GM23338 (cell line): ENCODE measurements around the gene DYSF. TPM values are rescaled to one million over a fixed set of nuclear protein-coding genes. Genes with fewer than 3 reads are reported as not detected.

Experiments used
- ATAC-seq: fragments of 200-7000 bp; cut with Tn5 transposase; 3 replicates; pipeline ENCODE4 v1.9.1; 2020
- DNase-seq: peaks from one replicate; pipeline ENCODE4 v3.0.0-alpha.2; 2015; ENCODE audit warnings: low spot score
- H2AFZ ChIP-seq: fragments of 200-600 bp; sonication (generic); 2 replicates; pipeline ENCODE4 v1.8.0; 2016; ENCODE audit warnings: antibody characterized with exemption, mild to moderate bottlenecking, moderate library complexity
- H3F3A ChIP-seq: fragments of 200-600 bp; sonication (generic); replicated peaks from 2 replicates; pipeline ENCODE4 v1.8.0; 2017; ENCODE audit warnings: antibody characterized with exemption, mixed run types, low read depth
- H3K27ac ChIP-seq: fragments of 200-600 bp; sonication (generic); 2 replicates; pipeline ENCODE4 v1.6.1; 2016; ENCODE audit warnings: low read depth
- H3K27me3 ChIP-seq: fragments of 200-600 bp; sonication (generic); 2 replicates; pipeline ENCODE4 v1.8.0; 2016; ENCODE audit warnings: mild to moderate bottlenecking, mixed run types, moderate library complexity; ENCODE audit not compliant: insufficient read depth
- H3K36me3 ChIP-seq: fragments of 200-600 bp; sonication (generic); 2 replicates; pipeline ENCODE4 v1.8.0; 2016; ENCODE audit warnings: mild to moderate bottlenecking; ENCODE audit not compliant: insufficient read depth
- H3K4me1 ChIP-seq: fragments of 200-600 bp; sonication (generic); 2 replicates; pipeline ENCODE4 v1.8.0; 2016; ENCODE audit warnings: mild to moderate bottlenecking, moderate library complexity; ENCODE audit not compliant: insufficient read depth
- H3K4me2 ChIP-seq: fragments of 200-600 bp; sonication (generic); 2 replicates; pipeline ENCODE4 v1.7.1; 2017; ENCODE audit warnings: mixed run types
- H3K4me3 ChIP-seq: fragments of 200-600 bp; sonication (generic); 2 replicates; pipeline ENCODE4 v1.6.1; 2016; ENCODE audit warnings: mixed run types
- H3K79me2 ChIP-seq: fragments of 200-600 bp; sonication (generic); replicated peaks from 2 replicates; pipeline ENCODE4 v1.8.0; 2017; ENCODE audit warnings: mild to moderate bottlenecking; ENCODE audit not compliant: insufficient read depth
- H3K9me2 ChIP-seq: fragments of 200-600 bp; sonication (generic); 2 replicates; pipeline ENCODE4 v1.8.0; 2017; ENCODE audit not compliant: insufficient read depth
- H4K20me1 ChIP-seq: fragments of 200-600 bp; sonication (generic); replicated peaks from 2 replicates; pipeline ENCODE4 v1.8.0; 2017; ENCODE audit warnings: mild to moderate bottlenecking; ENCODE audit not compliant: insufficient read depth
- H3K27ac Mint-ChIP-seq: 2 replicates; pipeline ENCODE4 v1.8.0; 2020; ENCODE audit warnings: inconsistent platforms, mild to moderate bottlenecking, moderate library complexity, mixed read lengths
- H3K27me3 Mint-ChIP-seq: 3 replicates; pipeline ENCODE4 v1.8.0; 2022; ENCODE audit warnings: low read depth, mild to moderate bottlenecking, moderate library complexity, mixed read lengths, inconsistent platforms; ENCODE audit not compliant: insufficient read depth, poor library complexity
- H3K36me3 Mint-ChIP-seq: 3 replicates; pipeline ENCODE4 v1.8.0; 2021; ENCODE audit warnings: low read depth, mild to moderate bottlenecking, inconsistent platforms, moderate library complexity, mixed read lengths
- H3K4me1 Mint-ChIP-seq: 3 replicates; pipeline ENCODE4 v1.8.0; 2020; ENCODE audit warnings: mild to moderate bottlenecking, inconsistent platforms, mixed read lengths
- H3K4me3 Mint-ChIP-seq: 3 replicates; pipeline ENCODE4 v1.8.0; 2021; ENCODE audit warnings: moderate library complexity, mild to moderate bottlenecking, inconsistent platforms, mixed read lengths
- H3K9me3 Mint-ChIP-seq: 3 replicates; pipeline ENCODE4 v1.8.0; 2020; ENCODE audit warnings: moderate library complexity, mild to moderate bottlenecking, inconsistent platforms, mixed read lengths
- CREB1 ChIP-seq: fragments of 250-450 bp; sonication (Bioruptor Pico); IDR thresholded peaks from 2 replicates; pipeline ENCODE4 v1.5.0; 2020; ENCODE audit warnings: low read depth, mild to moderate bottlenecking, moderate library complexity
- EZH2 ChIP-seq: fragments of 200-600 bp; sonication (generic); IDR thresholded peaks from one replicate; pipeline ENCODE4 v1.8.0; 2017; ENCODE audit warnings: antibody characterized with exemption, mild to moderate bottlenecking, low read depth; ENCODE audit not compliant: unreplicated experiment
- EZH2phosphoT487 ChIP-seq: fragments of 200-600 bp; sonication (generic); IDR thresholded peaks from one replicate; pipeline ENCODE4 v1.8.1; 2018; ENCODE audit warnings: antibody characterized with exemption; ENCODE audit not compliant: unreplicated experiment
- JUNB ChIP-seq: IDR thresholded peaks from one replicate; pipeline ENCODE4 v1.6.1; 2016; ENCODE audit warnings: antibody characterized with exemption; ENCODE audit not compliant: unreplicated experiment
- NANOG ChIP-seq: IDR thresholded peaks from 2 replicates; pipeline ENCODE4 v1.6.1; 2016; ENCODE audit warnings: antibody characterized with exemption, borderline replicate concordance
- POLR2AphosphoS5 ChIP-seq: IDR thresholded peaks from 2 replicates; pipeline ENCODE4 v1.6.1; 2016; ENCODE audit warnings: antibody characterized with exemption, low read depth
- REST ChIP-seq: IDR thresholded peaks from one replicate; pipeline ENCODE4 v1.6.1; 2018; ENCODE audit warnings: antibody characterized with exemption; ENCODE audit not compliant: unreplicated experiment
- STAT1 ChIP-seq: IDR thresholded peaks from one replicate; pipeline ENCODE4 v1.6.1; 2016; ENCODE audit warnings: antibody characterized with exemption; ENCODE audit not compliant: unreplicated experiment
- ZNF114 ChIP-seq: fragments of 250-450 bp; sonication (Bioruptor Pico); IDR thresholded peaks from 2 replicates; pipeline ENCODE4 v1.5.0; 2020; ENCODE audit warnings: mild to moderate bottlenecking, moderate library complexity
- ZNF331 ChIP-seq: fragments of 250-450 bp; sonication (Bioruptor Pico); IDR thresholded peaks from 2 replicates; pipeline ENCODE4 v1.5.0; 2020; ENCODE audit warnings: low read depth, mild to moderate bottlenecking, moderate library complexity
- ZNF462 ChIP-seq: fragments of 250-450 bp; sonication (Bioruptor Pico); IDR thresholded peaks from 2 replicates; pipeline ENCODE4 v1.5.0; 2020; ENCODE audit warnings: mild to moderate bottlenecking, moderate library complexity
- polyA plus RNA-seq: library from polyadenylated mRNA; unstranded; fragments of >200 nt; fragmentation: Nextera tagmentation; extraction: Ambion mirVana; gene quantifications from 2 replicates; pipeline ENCODE4 v1.2.1, GENCODE V29; 2016
- total RNA-seq: library from RNA; depleted of rRNA; stranded (reverse); fragments of >200 nt; shearing (Covaris generic); gene quantifications from 2 replicates; pipeline ENCODE4 v1.2.3, GENCODE V29; 2014
- TF ChIP-seq, protein P1 (sequence below), 2 experiments: fragments of 200-600 bp in 1 of 2; sonication (generic) in 1 of 2; conservative IDR thresholded peaks; 2 replicates each; pipeline versions ENCODE4 v1.5.1 to v1.6.1; 2016 to 2017; ENCODE audit warnings: antibody characterized with exemption in 2 of 2, low read depth in 2 of 2, mild to moderate bottlenecking in 2 of 2, moderate library complexity in 1 of 2
- TF ChIP-seq, protein P2 (sequence below): IDR thresholded peaks from 2 replicates; pipeline ENCODE4 v1.6.1; 2016; ENCODE audit warnings: antibody characterized with exemption

DYSF gene
- total and polyA plus RNA-seq, 2 experiments from 2014 or later, result 7.3 to 21.3 TPM

GRCh38 chr2:71499691-71500090 lies 46.3 kb downstream of the DYSF start:
- peaks cover 38% of the 10 kb centered on the region for H3K4me1 Mint-ChIP-seq
- H3K27ac Mint-ChIP-seq, result no peak overlapping the region
- no peak overlapping the region for H3K4me3 Mint-ChIP-seq
- no peaks in the 10 kb centered on the region for H3K36me3 ChIP-seq
- 0 out of 2 replicates have a peak, but pooled peaks cover under 1% of the 10 kb centered on the region for H3K9me2 ChIP-seq
- H3K4me3 ChIP-seq, result no peak overlapping the region
- H3K9me3 Mint-ChIP-seq, result no peaks in the 10 kb centered on the region
- DNase-seq (no peak), ATAC-seq (no peak; the same call in 2 of the 3 replicates)
- H4K20me1 ChIP-seq, result no peaks in the 10 kb centered on the region
- peaks cover 15% of the 10 kb centered on the region for H3K27me3 Mint-ChIP-seq
- H3K27me3 ChIP-seq, result no peaks in the 10 kb centered on the region
- TF ChIP-seq STAT1, result no peak
- no peak for TF ChIP-seq REST
- TF ChIP-seq CREB1 (CRISPR knock-in tag), result no peak
- TF ChIP-seq EZH2phosphoT487, result no peak
- TF ChIP-seq POLR2AphosphoS5, result no peak
- no peak for TF ChIP-seq ZNF331 (CRISPR knock-in tag)
- TF ChIP-seq, protein P1, sequence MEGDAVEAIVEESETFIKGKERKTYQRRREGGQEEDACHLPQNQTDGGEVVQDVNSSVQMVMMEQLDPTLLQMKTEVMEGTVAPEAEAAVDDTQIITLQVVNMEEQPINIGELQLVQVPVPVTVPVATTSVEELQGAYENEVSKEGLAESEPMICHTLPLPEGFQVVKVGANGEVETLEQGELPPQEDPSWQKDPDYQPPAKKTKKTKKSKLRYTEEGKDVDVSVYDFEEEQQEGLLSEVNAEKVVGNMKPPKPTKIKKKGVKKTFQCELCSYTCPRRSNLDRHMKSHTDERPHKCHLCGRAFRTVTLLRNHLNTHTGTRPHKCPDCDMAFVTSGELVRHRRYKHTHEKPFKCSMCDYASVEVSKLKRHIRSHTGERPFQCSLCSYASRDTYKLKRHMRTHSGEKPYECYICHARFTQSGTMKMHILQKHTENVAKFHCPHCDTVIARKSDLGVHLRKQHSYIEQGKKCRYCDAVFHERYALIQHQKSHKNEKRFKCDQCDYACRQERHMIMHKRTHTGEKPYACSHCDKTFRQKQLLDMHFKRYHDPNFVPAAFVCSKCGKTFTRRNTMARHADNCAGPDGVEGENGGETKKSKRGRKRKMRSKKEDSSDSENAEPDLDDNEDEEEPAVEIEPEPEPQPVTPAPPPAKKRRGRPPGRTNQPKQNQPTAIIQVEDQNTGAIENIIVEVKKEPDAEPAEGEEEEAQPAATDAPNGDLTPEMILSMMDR (conservative IDR thresholded peaks at IDR 0.05; ENCODE audit: low read depth in 2 of 2), result no peak
- TF ChIP-seq ZNF462, result no peak
- TF ChIP-seq JUNB, result no peak
- no peak for TF ChIP-seq ZNF114 (CRISPR knock-in tag)
- no peak for TF ChIP-seq EZH2
- TF ChIP-seq, protein P2, sequence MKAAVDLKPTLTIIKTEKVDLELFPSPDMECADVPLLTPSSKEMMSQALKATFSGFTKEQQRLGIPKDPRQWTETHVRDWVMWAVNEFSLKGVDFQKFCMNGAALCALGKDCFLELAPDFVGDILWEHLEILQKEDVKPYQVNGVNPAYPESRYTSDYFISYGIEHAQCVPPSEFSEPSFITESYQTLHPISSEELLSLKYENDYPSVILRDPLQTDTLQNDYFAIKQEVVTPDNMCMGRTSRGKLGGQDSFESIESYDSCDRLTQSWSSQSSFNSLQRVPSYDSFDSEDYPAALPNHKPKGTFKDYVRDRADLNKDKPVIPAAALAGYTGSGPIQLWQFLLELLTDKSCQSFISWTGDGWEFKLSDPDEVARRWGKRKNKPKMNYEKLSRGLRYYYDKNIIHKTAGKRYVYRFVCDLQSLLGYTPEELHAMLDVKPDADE, result no peak
- no peak for TF ChIP-seq NANOG
- H3K79me2 ChIP-seq, result no peaks in the 10 kb centered on the region
- H3K27ac ChIP-seq, result no peak overlapping the region
- peak overlapping the region; percentile 68; the same call in 1 of the 2 replicates for H3K4me2 ChIP-seq
- H3K4me1 ChIP-seq, result peaks cover 10% of the 10 kb centered on the region
- H3F3A ChIP-seq, result no peaks in the 10 kb centered on the region
- no peaks in the 10 kb centered on the region for H3K36me3 Mint-ChIP-seq
- no peak overlapping the region for H2AFZ ChIP-seq
